AG04450 (cell line): Measurements from ENCODE around the gene OPCML. TPM values are rescaled to one million over a fixed set of nuclear protein-coding genes. Genes with fewer than 3 reads are reported as not detected.

Experiments used
- CTCF ChIA-PET: fragments of 300-600, 350-600 bp; formaldehyde crosslinking; extraction: SDS; loops from one replicate; lab custom pipeline; 2022; ENCODE audit warnings: antibody characterized with exemption, inconsistent platforms; lab: Charles Lee
- POLR2A ChIA-PET: fragments of 350-600 bp; formaldehyde crosslinking; extraction: SDS; loops from one replicate; lab custom pipeline; 2021; ENCODE audit warnings: antibody characterized with exemption, inconsistent platforms; lab: Yijun Ruan, JAX
- DNase-seq: peaks from one replicate; pipeline ENCODE4 v3.0.0-alpha.2; 2011; ENCODE audit warnings: low read depth, low spot score
- H3K27ac ChIP-seq: one replicate; pipeline ENCODE4 v1.5.1; 2012; ENCODE audit warnings: low read depth, low read length, control low read depth
- H3K27me3 ChIP-seq: one replicate; pipeline ENCODE4 v1.6.0; 2012; ENCODE audit warnings: low read length; ENCODE audit not compliant: control insufficient read depth, insufficient read depth
- H3K4me3 ChIP-seq: 2 replicates; pipeline ENCODE4 v1.5.1; 2011; ENCODE audit warnings: mild to moderate bottlenecking, low read depth, low read length, control low read depth
- H3K9me3 ChIP-seq: 2 replicates; pipeline ENCODE4 v1.5.1; 2012; ENCODE audit warnings: low read length; ENCODE audit not compliant: control insufficient read depth, insufficient read depth
- polyA plus RNA-seq: library from polyadenylated mRNA; depleted of rRNA; stranded (reverse); fragments of >200 nt; gene quantifications from 2 replicates; pipeline ENCODE4 v1.2.3, GENCODE V29; 2011
- TF ChIP-seq, protein P1 (sequence below): IDR thresholded peaks from 2 replicates; pipeline ENCODE4 v1.5.1; 2011; ENCODE audit warnings: low read depth, low read length, control low read depth, inconsistent platforms

Gene OPCML
- polyA plus RNA-seq, 1 experiment, result 1.1 TPM

DNA sequence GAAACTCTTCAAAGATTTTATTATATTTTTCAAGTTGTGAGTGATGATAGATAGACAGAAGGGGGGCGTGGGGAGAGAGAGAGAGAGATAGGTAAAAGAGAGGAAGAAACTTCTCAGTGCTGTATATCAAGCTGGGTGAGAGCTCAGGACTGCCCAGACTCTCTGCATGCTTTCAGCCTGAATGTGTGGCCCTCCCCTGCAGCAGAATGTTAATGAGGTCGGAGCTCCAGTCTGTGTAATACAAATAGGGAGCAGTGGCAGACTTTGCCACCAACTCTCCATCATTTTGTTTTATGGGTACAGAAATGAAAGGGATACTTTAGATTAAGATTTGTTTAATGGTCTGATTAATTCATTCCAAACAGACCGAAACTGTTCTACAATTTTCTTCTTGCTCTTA is 752.8 kb downstream of the OPCML start:
- ChIA-PET POLR2A (no interaction called here), CTCF (interaction anchor here (1.0 kb wide), 1 partner anchor 161 kb away, joined by 3 read pairs; no protein-coding TSS in a partner anchor)
- TF ChIP-seq, protein P1, sequence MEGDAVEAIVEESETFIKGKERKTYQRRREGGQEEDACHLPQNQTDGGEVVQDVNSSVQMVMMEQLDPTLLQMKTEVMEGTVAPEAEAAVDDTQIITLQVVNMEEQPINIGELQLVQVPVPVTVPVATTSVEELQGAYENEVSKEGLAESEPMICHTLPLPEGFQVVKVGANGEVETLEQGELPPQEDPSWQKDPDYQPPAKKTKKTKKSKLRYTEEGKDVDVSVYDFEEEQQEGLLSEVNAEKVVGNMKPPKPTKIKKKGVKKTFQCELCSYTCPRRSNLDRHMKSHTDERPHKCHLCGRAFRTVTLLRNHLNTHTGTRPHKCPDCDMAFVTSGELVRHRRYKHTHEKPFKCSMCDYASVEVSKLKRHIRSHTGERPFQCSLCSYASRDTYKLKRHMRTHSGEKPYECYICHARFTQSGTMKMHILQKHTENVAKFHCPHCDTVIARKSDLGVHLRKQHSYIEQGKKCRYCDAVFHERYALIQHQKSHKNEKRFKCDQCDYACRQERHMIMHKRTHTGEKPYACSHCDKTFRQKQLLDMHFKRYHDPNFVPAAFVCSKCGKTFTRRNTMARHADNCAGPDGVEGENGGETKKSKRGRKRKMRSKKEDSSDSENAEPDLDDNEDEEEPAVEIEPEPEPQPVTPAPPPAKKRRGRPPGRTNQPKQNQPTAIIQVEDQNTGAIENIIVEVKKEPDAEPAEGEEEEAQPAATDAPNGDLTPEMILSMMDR, result no peak
- H3K4me3 ChIP-seq, result no peak overlapping the region
- peaks cover 3% of the 10 kb centered on the region for H3K27me3 ChIP-seq
- no peak for DNase-seq
- no peaks in the 10 kb centered on the region for H3K9me3 ChIP-seq
- H3K27ac ChIP-seq, result no peak overlapping the region

- H3K4me3 ChIP-seq, result no peak overlapping the region
Observed at GRCh38 chr11:132777067-132777975, 755.0 kb downstream of the OPCML start.

DNA sequence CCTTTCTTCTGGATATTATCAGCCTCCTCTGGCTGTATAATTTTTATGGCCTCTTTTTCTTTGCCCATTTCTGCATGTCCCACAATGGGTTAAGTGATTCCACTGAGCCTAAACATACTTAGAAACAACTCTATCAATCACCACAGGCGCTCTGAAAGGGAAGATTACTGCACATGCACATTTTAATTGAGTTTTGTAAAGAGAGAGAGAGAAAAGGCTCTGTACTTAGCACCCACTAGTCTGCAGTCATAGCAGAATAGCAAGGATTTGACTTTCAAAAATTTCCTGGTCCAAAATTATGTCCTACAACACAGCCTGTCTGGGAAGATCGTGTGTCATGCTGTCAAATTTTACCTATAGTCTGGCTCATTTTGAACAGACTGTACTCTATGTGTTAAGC is 758.5 kb downstream of the OPCML start:
- DNase-seq, result no peak
- no peak overlapping the region for H3K4me3 ChIP-seq
- no peak overlapping the region for H3K27ac ChIP-seq
- H3K27me3 ChIP-seq, result peaks cover 3% of the 10 kb centered on the region
- TF ChIP-seq, protein P1, result no peak
- ChIA-PET POLR2A (no interaction called here), CTCF (no interaction called here)
- H3K9me3 ChIP-seq, result no peaks in the 10 kb centered on the region

More at GRCh38 chr11:132777067-132777975, 755.0 kb downstream of the OPCML start:
- ChIA-PET CTCF (interaction anchor here (1.0 to 1.6 kb wide), 2 partner anchors 9 to 164 kb away, joined by 3 to 4 read pairs; no protein-coding TSS in a partner anchor), POLR2A (no interaction called here)
- TF ChIP-seq, protein P1, result no peak
- DNase-seq, result no peak
- Histone ChIP-seq H3K9me3 (no peaks in the 10 kb centered on the region), H3K27ac (no peak overlapping the region), H3K27me3 (peaks cover 3% of the 10 kb centered on the region)

DNA sequence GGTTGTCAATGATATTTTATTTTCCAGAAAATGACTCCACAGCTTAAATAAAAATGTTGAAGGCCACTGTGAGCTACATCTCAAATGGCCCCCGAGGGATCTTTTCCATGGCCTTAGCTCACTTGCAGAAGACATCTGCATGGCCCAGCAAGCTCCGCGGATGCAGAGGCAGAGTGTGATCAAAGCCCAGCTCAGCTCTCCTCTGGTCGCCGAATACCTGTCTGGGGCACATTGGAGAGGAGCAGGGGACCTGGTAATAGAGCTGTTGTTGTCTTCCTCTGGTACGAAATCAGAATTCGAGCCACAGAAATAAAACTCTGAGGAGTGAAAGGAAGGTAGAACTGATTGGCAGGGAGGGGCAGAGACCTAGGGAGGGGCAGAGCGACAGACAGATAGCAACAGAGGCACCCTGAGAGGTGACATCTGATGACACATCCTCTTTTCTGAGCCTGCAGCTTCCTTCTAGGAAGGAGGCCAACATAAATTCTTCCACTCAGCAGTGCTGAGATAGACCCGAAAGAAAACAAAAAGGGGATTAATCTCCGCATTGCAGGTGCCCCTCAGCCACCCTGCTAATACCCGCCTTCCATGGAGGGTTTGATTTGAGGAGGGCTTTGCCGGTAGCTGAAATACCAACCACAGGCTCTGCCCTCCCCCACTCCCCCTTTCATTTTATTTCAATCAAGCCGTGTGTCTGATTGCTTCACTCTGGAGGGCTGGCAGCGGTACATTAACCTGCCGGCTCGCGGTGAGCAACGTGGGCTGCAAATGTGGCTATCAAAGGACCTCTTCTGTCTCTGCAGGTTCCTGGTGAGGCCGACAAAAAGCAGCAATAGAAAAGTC is 759.4 kb downstream of the OPCML start:
- no peak for DNase-seq
- no peak overlapping the region for H3K27ac ChIP-seq
- no peaks in the 10 kb centered on the region for H3K9me3 ChIP-seq
- POLR2A ChIA-PET, result no interaction called here
- TF ChIP-seq, protein P1, result no peak
- CTCF ChIA-PET, result no interaction called here
- H3K4me3 ChIP-seq, result no peak overlapping the region
- H3K27me3 ChIP-seq, result peaks cover 3% of the 10 kb centered on the region
